Activated CD8-positive, alpha-beta memory T cell treated with anti-CD3 and anti-CD28 coated beads, Interleukin-2, amount 50 U/mL, for 48 hours (primary cell): ENCODE data around the gene BCL11A.

Experiments used
- DNase-seq: peaks from one replicate; pipeline ENCODE4 v3.0.0-alpha.2; 2020

BCL11A gene

GRCh38 chr2:60453872-60454271 is 99.6 kb downstream of the BCL11A start:
- DNase-seq, result no peak

- no peak for DNase-seq
Measured at GRCh38 chr2:60453301-60453700, 100.2 kb downstream of the BCL11A start.

- no peak for DNase-seq
Measured at GRCh38 chr2:60450488-60450887, 103.0 kb downstream of the BCL11A start.

GRCh38 chr2:60447943-60448342 is 105.5 kb downstream of the BCL11A start:
- no peak for DNase-seq

GRCh38 chr2:60446413-60447267 is 106.8 kb downstream of the BCL11A start:
- DNase-seq, result no peak

GRCh38 chr2:60445684-60446179 is 107.7 kb downstream of the BCL11A start:
- DNase-seq, result no peak

- DNase-seq, result no peak
Measured at GRCh38 chr2:60442608-60443007, 110.8 kb downstream of the BCL11A start.

- no peak for DNase-seq
Measured at GRCh38 chr2:60441800-60442199, 111.7 kb downstream of the BCL11A start.

GRCh38 chr2:60440767-60441163 is 112.7 kb downstream of the BCL11A start:
- DNase-seq, result no peak

- DNase-seq, result no peak
Measured at GRCh38 chr2:60440079-60440766, 113.2 kb downstream of the BCL11A start.

GRCh38 chr2:60439219-60439974 is 114.1 kb downstream of the BCL11A start:
- no peak for DNase-seq

- no peak for DNase-seq
Measured at GRCh38 chr2:60438653-60439052, 114.8 kb downstream of the BCL11A start.

GRCh38 chr2:60438131-60438530 is 115.3 kb downstream of the BCL11A start:
- no peak for DNase-seq

- no peak for DNase-seq
Measured at GRCh38 chr2:60437080-60437696, 116.3 kb downstream of the BCL11A start.

GRCh38 chr2:60433018-60433596 is 120.3 kb downstream of the BCL11A start:
- DNase-seq, result no peak

GRCh38 chr2:60432035-60432601 is 121.3 kb downstream of the BCL11A start:
- DNase-seq, result no peak

GRCh38 chr2:60429681-60430080 is 123.8 kb downstream of the BCL11A start:
- no peak for DNase-seq

- DNase-seq, result no peak
Measured at GRCh38 chr2:60426880-60427279, 126.6 kb downstream of the BCL11A start.

- DNase-seq, result no peak
Measured at GRCh38 chr2:60426341-60426740, 127.1 kb downstream of the BCL11A start.

- DNase-seq, result no peak
Measured at GRCh38 chr2:60424233-60424632, 129.2 kb downstream of the BCL11A start.

- no peak for DNase-seq
Measured at GRCh38 chr2:60423505-60423904, 129.9 kb downstream of the BCL11A start.

GRCh38 chr2:60422826-60423483 is 130.5 kb downstream of the BCL11A start:
- DNase-seq, result no peak
